Liver (tissue), 3 donors: ENCODE results near the gene LLGL2.

ENCODE experiments used
- CTCF ChIP-seq: fragments of 150-350 bp; IDR thresholded peaks from 2 replicates; pipeline ENCODE4 v1.5.1; 2017; ENCODE audit warnings: improper control_type of control experiment, low read depth, low read length; ENCODE audit not compliant: missing input control
- GABPA ChIP-seq, 2 donors: IDR thresholded peaks in 1 of 2; conservative IDR thresholded peaks in 1 of 2; 2 replicates each; pipeline ENCODE4 v1.6.1; 2016; ENCODE audit warnings: antibody characterized with exemption in 2 of 2, mild to moderate bottlenecking in 1 of 2, moderate library complexity in 1 of 2
- RAD21 ChIP-seq, 2 donors: IDR thresholded peaks; 2 replicates each; pipeline ENCODE4 v1.6.1; 2016; ENCODE audit warnings: antibody characterized with exemption in 2 of 2, mild to moderate bottlenecking in 2 of 2
- TAF1 ChIP-seq: conservative IDR thresholded peaks from 2 replicates; pipeline ENCODE4 v1.6.1; 2016; ENCODE audit warnings: antibody characterized with exemption, mild to moderate bottlenecking
- TF ChIP-seq, protein P1 (sequence below): IDR thresholded peaks from 2 replicates; pipeline ENCODE4 v1.6.1; 2016; ENCODE audit warnings: antibody characterized with exemption, mild to moderate bottlenecking
- donor health status: healthy.
- donor health status: healthy.

- no peak for TF ChIP-seq CTCF
- TF ChIP-seq GABPA (IDR thresholded peaks at IDR 0.05 in 1 of 2, conservative IDR thresholded peaks at IDR 0.05 in 1 of 2), result no peak
- TF ChIP-seq TAF1, result no peak
- TF ChIP-seq RAD21 (IDR thresholded peaks at IDR 0.05), result no peak
- TF ChIP-seq, protein P1, sequence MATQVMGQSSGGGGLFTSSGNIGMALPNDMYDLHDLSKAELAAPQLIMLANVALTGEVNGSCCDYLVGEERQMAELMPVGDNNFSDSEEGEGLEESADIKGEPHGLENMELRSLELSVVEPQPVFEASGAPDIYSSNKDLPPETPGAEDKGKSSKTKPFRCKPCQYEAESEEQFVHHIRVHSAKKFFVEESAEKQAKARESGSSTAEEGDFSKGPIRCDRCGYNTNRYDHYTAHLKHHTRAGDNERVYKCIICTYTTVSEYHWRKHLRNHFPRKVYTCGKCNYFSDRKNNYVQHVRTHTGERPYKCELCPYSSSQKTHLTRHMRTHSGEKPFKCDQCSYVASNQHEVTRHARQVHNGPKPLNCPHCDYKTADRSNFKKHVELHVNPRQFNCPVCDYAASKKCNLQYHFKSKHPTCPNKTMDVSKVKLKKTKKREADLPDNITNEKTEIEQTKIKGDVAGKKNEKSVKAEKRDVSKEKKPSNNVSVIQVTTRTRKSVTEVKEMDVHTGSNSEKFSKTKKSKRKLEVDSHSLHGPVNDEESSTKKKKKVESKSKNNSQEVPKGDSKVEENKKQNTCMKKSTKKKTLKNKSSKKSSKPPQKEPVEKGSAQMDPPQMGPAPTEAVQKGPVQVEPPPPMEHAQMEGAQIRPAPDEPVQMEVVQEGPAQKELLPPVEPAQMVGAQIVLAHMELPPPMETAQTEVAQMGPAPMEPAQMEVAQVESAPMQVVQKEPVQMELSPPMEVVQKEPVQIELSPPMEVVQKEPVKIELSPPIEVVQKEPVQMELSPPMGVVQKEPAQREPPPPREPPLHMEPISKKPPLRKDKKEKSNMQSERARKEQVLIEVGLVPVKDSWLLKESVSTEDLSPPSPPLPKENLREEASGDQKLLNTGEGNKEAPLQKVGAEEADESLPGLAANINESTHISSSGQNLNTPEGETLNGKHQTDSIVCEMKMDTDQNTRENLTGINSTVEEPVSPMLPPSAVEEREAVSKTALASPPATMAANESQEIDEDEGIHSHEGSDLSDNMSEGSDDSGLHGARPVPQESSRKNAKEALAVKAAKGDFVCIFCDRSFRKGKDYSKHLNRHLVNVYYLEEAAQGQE, result no peak
Observed at GRCh38 chr17:75595920-75596313, 70.4 kb downstream of the LLGL2 start.
